G401 (cell line): ENCODE results near the gene RGPD3. TPM values are rescaled to one million over a fixed set of nuclear protein-coding genes. Genes with fewer than 3 reads are reported as not detected.

Experiments used
- DNase-seq: peaks from one replicate; pipeline ENCODE4 v3.0.0-alpha.2; 2015; ENCODE audit warnings: low spot score
- in situ Hi-C: cut with HindIII; loops from 2 replicates; pipeline ENCODE4 v1.10.0; 2016; ENCODE audit warnings: low sequenced_read_pairs, mixed read lengths
- total RNA-seq: library from RNA; depleted of rRNA; stranded (reverse); fragments of >200 nt; shearing (Covaris generic); gene quantifications from 2 replicates; pipeline ENCODE4 v1.2.3, GENCODE V29; 2014; rRNA removed

The RGPD3 gene
- total RNA-seq, 1 experiment from 2014 or later, result 0.81 TPM

DNA sequence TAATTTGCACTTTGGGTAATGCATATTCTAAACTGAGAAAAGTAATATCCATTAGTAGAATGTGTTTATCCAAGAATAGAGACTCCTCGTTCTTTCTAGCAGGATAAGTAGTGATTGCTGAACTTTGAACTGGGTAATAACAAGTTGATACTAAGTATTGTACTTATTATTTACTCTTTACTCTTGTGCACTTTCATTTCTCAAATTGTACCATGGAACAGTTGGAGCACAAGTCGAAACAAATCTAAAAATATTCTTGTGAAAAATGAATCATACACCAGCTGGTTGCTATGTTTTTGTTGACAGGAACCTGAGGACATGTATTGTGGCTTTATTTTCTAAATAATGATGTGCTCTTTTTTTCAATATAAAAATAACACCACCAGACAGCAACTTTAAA is 111.9 kb downstream of the RGPD3 start:
- in situ Hi-C loops, result no loop called here
- DNase-seq, result no peak

DNA sequence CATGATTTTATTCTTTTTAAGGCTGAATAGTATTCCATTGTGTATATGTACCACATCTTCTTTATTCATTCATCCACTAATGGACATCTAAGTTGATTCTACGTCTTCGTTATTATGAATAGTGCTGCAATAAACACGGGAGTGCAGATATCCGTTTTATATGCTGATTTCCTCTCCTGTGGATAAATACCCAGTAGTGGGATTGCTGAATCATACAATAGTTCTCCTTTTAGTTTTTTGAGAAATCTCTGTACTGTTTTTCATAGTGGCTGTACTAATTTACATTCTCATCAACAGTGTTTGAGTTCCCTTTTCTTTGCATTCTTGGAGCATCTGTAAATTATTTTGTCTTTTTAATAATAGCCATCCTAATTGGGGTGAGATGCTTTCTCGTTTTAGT is 114.5 kb downstream of the RGPD3 start:
- DNase-seq, result no peak
- in situ Hi-C loops, result no loop called here

DNA sequence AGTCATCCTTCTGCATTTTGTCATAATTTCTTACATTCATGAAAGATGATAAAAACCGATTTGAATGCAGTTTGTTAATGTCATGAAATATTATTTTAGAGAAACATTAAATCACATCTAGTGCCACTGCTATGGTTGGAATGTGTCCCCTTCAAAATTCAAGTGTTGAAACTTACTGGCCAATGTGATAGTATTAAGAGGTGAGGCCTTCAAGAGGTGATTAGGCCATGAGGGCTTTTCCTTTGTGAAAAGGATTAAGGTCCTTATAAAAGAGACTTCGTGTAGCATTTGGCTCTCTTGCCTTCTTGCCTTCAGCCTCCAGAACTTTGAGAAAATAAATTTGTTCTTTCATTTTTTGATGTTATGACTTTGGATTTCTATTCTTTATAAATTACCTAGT is 117.2 kb downstream of the RGPD3 start:
- no peak for DNase-seq
- in situ Hi-C loops, result no loop called here

DNA sequence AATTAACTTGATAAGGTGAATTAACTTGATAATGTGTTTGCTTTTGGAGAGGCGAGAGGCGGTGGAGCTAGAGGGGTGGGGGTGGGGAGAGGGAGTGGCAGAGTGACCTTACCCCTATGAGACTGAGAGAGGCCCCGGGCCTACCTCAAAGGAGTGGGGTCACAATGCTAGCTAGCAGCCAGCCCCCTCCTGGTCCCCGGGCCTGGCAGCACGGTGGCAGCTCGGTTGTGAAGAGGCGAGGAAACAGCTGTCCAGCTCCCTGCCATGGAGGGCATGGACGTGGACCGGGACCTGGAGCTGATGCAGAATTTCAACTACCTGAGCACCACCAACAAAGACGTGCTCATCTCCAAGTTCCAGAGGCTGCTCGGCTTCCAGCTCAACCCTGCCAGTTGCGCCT is 123.9 kb downstream of the RGPD3 start:
- no peak for DNase-seq
- in situ Hi-C loops, result no loop called here

GRCh38 chr2:106343274-106343673 is 124.9 kb downstream of the RGPD3 start:
- no peak for DNase-seq
- in situ Hi-C loops, result no loop called here

GRCh38 chr2:106342831-106343251 is 125.4 kb downstream of the RGPD3 start:
- in situ Hi-C loops, result no loop called here
- no peak for DNase-seq

- in situ Hi-C loops, result no loop called here
- DNase-seq, result no peak
These were observed 126.5 kb downstream of the RGPD3 start for GRCh38 chr2:106341666-106342065.

Other genes starting within 250 kb of the RGPD3 start
- gene CD8B2, start 19.0 kb upstream of the RGPD3 start, total RNA-seq, result not detected in 2 replicates